Panc1 (cell line): Measurements from ENCODE around the gene FGF5.

Experiments used
- POLR2AphosphoS5 ChIP-seq: IDR thresholded peaks from 2 replicates; pipeline ENCODE4 v1.6.1; 2012; ENCODE audit warnings: mild to moderate bottlenecking, low read depth, low read length, moderate library complexity
- TCF7L2 ChIP-seq: IDR thresholded peaks from 2 replicates; pipeline ENCODE4 v1.6.1; 2011; ENCODE audit warnings: mild to moderate bottlenecking, low read depth, low read length, inconsistent platforms
- TF ChIP-seq, protein P1 (sequence below): fragments of 450-650 bp; IDR thresholded peaks from 2 replicates; pipeline ENCODE4 v1.5.1; 2017; ENCODE audit warnings: mild to moderate bottlenecking
- TF ChIP-seq, protein P2 (sequence below), 2 experiments: IDR thresholded peaks; 2 replicates each; pipeline ENCODE4 v1.6.1; 2011 to 2012; ENCODE audit warnings: low read depth in 2 of 2, control low read depth in 1 of 2, low read length in 1 of 2, mild to moderate bottlenecking in 1 of 2, moderate library complexity in 1 of 2; ENCODE audit not compliant: insufficient read depth in 1 of 2

- TF ChIP-seq, protein P1, sequence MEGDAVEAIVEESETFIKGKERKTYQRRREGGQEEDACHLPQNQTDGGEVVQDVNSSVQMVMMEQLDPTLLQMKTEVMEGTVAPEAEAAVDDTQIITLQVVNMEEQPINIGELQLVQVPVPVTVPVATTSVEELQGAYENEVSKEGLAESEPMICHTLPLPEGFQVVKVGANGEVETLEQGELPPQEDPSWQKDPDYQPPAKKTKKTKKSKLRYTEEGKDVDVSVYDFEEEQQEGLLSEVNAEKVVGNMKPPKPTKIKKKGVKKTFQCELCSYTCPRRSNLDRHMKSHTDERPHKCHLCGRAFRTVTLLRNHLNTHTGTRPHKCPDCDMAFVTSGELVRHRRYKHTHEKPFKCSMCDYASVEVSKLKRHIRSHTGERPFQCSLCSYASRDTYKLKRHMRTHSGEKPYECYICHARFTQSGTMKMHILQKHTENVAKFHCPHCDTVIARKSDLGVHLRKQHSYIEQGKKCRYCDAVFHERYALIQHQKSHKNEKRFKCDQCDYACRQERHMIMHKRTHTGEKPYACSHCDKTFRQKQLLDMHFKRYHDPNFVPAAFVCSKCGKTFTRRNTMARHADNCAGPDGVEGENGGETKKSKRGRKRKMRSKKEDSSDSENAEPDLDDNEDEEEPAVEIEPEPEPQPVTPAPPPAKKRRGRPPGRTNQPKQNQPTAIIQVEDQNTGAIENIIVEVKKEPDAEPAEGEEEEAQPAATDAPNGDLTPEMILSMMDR: no peak
- TF ChIP-seq, protein P2, sequence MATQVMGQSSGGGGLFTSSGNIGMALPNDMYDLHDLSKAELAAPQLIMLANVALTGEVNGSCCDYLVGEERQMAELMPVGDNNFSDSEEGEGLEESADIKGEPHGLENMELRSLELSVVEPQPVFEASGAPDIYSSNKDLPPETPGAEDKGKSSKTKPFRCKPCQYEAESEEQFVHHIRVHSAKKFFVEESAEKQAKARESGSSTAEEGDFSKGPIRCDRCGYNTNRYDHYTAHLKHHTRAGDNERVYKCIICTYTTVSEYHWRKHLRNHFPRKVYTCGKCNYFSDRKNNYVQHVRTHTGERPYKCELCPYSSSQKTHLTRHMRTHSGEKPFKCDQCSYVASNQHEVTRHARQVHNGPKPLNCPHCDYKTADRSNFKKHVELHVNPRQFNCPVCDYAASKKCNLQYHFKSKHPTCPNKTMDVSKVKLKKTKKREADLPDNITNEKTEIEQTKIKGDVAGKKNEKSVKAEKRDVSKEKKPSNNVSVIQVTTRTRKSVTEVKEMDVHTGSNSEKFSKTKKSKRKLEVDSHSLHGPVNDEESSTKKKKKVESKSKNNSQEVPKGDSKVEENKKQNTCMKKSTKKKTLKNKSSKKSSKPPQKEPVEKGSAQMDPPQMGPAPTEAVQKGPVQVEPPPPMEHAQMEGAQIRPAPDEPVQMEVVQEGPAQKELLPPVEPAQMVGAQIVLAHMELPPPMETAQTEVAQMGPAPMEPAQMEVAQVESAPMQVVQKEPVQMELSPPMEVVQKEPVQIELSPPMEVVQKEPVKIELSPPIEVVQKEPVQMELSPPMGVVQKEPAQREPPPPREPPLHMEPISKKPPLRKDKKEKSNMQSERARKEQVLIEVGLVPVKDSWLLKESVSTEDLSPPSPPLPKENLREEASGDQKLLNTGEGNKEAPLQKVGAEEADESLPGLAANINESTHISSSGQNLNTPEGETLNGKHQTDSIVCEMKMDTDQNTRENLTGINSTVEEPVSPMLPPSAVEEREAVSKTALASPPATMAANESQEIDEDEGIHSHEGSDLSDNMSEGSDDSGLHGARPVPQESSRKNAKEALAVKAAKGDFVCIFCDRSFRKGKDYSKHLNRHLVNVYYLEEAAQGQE (IDR thresholded peaks at IDR 0.05; ENCODE audit: insufficient read depth in 1 of 2, low read depth in 2 of 2, low read length in 1 of 2): no peak
- TF ChIP-seq POLR2AphosphoS5 (no peak), TCF7L2 (no peak)
Measured at GRCh38 chr4:80321776-80322175, 55.3 kb downstream of the FGF5 start.
